DMS79 treated with DMSO at 0.1 percent for 48 hours (cell line): ENCODE data around the gene CLCN5.
A peak's percentile ranks its signal among the peaks of the same experiment; 100 is the strongest.

ENCODE experiments used
- DNase-seq: peaks from one replicate; lab custom pipeline; 2025; lab: John Stamatoyannopoulos, UW

The CLCN5 gene

GRCh38 chrX:49922291-49923241 lies at the start of gene CLCN5:
Gene CLCN5, plus strand, starts transcription at chrX:49922596. Its CDS starts 2,703 bp downstream, at chrX:49925299.
- peak; percentile 83 for DNase-seq

GRCh38 chrX:49876750-49877149 lies 45.6 kb upstream of the CLCN5 start:
- no peak for DNase-seq

GRCh38 chrX:49877397-49878101 lies 44.8 kb upstream of the CLCN5 start:
- DNase-seq = no peak

GRCh38 chrX:49878128-49878833 lies 44.1 kb upstream of the CLCN5 start:
- no peak for DNase-seq

GRCh38 chrX:49878834-49879655 lies 43.4 kb upstream of the CLCN5 start, which contains the start of gene USP27X:
Gene USP27X, plus strand, starts transcription at chrX:49879484. Its CDS starts 824 bp downstream, at chrX:49880308.
- peak; percentile 66 for DNase-seq

DNA sequence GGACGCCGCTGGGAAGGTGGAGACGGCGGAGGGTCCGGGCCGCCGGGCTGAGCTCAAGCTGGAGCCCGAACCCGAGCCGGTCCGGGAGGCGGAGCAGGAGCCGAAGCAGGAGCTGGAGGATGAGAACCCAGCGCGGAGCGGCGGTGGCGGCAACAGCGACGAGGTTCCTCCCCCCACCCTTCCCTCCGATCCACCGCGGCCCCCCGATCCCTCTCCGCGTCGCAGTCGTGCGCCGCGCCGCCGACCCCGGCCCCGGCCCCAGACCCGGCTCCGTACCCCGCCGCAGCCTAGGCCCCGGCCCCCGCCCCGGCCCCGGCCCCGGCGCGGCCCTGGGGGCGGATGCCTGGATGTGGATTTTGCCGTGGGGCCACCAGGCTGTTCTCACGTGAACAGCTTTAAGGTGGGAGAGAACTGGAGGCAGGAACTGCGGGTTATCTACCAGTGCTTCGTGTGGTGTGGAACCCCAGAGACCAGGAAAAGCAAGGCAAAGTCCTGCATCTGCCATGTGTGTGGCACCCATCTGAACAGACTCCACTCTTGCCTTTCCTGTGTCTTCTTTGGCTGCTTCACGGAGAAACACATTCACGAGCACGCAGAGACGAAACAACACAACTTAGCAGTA lies 42.6 kb upstream of the CLCN5 start:
- no peak for DNase-seq

DNA sequence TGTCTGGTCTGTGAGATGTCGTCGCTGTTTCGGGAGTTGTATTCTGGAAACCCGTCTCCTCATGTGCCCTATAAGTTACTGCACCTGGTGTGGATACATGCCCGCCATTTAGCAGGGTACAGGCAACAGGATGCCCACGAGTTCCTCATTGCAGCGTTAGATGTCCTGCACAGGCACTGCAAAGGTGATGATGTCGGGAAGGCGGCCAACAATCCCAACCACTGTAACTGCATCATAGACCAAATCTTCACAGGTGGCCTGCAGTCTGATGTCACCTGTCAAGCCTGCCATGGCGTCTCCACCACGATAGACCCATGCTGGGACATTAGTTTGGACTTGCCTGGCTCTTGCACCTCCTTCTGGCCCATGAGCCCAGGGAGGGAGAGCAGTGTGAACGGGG lies 41.7 kb upstream of the CLCN5 start:
- DNase-seq = no peak

DNA sequence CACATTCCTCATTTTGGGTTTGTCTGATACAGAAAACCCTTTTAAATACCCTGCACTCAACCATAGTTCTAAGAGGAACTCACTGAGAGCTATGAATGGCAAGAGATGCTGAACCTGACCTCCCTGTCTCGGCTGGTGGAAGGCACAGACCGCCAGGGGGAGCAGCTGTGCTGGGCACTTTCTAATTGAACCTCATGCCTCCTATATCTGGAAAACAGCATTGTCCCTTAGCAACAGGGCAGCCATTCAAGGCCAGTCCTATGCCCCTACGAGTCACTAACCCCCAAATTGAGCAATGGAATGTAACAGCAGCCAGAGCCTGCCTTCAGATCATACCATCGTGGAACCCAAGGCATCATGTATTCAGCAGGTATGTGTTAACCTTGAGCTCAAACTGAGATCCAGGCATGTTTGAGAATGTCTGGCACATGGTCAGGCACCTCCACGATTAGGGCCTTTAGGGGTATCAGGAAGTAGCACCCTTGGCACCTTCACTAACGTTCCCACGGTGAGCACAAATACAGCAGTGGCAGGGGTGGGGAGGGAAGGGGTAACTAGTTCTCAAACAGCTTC lies 38.0 kb upstream of the CLCN5 start:
- no peak for DNase-seq

DNA sequence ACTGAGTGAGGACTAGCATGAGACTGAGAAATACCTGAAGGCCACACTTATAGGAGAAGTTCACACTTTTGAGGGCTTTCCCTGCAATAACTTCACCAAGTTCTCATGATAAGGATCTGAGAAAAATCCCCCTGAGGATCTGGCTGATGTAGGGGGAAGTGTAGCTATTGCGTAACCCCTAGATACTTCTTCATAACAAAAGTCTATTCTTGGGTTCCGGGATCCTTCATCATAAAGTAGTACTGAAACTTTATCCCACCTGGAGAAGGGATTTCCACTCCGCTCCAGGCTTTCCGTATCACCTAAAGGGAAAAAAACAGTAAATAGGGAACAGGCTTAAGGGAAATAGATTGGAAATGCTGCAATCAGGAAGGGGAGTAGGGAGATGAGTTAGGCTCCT lies 29.9 kb upstream of the CLCN5 start:
- DNase-seq = no peak

DNA sequence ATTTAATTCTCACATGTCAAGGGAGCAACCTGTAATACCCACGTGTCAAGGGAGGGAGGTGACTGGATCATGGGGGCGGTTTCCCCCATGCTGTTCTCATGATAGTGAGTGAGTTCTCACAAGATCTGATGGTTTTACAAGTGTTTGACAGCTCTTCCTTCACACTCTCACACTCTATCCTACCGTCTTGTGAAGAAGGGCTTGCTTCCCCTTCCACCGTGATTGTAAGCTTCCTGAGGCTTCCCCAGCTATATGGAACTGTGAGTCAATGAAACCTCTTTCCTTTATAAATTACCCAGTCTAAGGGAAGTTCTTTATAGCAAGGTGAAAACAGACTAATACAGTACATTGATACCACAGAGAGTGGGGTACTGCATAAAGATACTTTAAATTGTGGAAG lies 25.4 kb upstream of the CLCN5 start:
- no peak for DNase-seq

GRCh38 chrX:49901048-49901447 lies 21.3 kb upstream of the CLCN5 start:
- no peak for DNase-seq

DNA sequence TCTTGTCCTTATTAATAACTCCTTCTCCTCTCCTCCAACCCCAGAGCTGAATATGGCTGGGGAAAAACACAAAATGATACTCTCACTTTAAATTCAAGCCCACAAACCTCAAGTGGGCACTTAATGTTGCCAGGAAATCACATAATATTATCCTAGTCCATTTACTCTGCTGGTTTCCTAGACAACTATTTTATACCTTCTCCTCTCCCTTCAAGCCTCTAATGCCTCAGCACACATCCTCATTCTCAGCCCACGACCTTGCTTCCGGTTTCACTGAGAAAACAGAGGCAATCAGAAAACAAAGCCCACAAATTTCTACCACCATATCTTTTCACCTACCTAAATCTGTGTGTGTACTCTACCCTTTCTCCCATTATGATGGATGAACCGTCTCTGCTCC lies 12.1 kb upstream of the CLCN5 start:
- DNase-seq = peak; percentile 86

GRCh38 chrX:49912086-49912485 lies 10.3 kb upstream of the CLCN5 start:
- DNase-seq = no peak

DNA sequence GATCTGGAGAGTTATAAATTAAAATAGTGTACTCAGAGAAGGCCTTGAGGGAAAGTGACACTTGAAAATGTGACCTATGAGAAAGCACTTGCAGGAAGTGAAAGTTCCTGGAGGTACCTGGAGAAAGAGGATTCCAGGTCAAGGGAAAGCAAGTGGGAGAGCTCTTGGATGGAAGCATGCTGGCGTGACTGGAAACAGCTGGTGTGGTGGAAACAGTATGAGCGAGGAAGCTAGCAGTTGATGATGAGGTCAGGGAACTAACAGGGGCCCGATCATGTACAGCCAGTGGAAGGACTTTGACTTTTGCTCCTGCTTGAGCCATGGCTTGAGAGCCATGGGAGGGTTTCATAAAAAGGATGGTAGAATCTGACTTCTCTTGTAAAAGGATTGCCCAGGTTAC lies 9.5 kb upstream of the CLCN5 start:
- DNase-seq = no peak

DNA sequence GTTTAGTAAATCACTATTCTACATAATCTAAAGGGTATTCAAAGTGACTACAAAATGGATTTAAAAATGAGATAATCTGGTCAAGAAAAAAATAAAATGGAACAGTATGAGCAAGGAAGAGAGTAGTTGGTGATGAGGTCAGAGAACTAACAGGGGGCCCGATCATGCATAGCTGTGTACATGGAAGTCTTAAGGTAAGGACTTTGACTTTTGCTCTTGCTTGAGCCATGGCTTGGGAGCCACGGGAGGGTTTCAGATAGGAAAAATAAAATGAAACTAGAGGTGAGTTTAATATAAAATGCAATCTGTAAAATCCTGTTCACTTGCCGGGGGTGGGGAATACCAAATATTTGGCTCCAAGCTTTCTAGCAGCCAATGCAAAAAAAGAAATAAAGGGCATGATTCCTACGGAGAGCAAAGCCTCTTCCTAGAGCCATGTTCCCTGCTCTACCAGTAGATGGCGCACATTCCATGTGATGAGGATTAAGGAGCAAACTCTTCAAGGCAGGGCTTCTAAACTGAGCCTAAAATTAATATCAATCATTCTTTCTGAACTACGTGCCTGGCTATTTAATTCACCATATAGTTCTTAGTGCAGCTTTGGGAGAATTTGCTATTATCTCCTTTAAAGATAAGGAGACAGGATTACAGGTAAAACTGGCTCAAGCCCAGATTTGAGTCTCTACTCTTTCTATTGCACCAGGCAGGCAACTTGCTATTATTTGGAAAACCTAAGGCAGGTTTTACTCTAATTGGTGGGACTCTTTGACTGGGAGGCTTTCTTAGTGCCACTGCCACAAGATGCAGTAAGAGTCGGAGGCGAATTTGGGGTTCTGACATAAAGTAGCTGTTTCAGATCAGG lies 6.8 kb upstream of the CLCN5 start:
- peak; percentile 29 for DNase-seq

- DNase-seq = no peak
Measured at GRCh38 chrX:49919617-49920016, 2.8 kb upstream of the CLCN5 start.

- DNase-seq = no peak
Measured at GRCh38 chrX:49921109-49921508, 1.3 kb upstream of the CLCN5 start.

GRCh38 chrX:49925176-49925575 lies 2.8 kb downstream of the CLCN5 start:
- DNase-seq = no peak

DNA sequence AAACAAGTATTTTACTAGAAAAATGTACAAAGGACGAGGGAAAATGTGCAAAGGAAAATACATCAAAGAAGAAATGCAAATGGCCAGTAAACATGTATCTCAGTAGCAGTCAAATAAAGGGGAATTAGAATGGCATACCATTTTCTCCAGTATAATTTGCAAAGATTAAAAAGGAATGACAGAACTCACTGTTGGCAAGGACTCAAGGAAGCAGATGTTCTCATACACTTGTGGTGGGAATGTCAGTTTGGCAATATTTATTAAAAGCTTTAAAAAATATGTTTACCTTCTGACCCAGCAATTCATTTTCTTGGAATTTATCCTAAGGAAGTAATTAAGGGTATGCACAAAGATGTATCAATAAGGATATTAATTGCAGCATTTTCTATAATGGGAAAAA lies 7.6 kb downstream of the CLCN5 start:
- DNase-seq = no peak

DNA sequence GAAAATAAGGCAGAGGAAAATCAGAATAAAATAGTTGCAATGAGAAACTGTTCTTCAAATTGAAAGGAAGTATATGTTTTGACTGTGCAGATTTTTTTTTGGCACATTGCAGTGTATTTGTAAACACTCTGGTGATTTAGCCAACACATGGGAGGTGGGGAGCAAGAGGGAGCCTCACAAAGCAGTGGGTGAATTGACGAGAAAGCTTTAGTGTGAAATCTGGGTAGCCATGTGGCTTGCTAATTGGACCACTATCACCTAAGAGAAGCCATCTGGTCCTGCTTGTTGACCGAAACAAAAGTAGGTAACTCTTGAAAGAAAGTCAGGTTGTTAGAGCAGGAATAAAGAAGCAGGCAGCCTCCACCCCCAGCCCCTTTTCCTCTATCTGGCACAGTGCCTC lies 10.4 kb downstream of the CLCN5 start:
- DNase-seq = no peak
